Amygdala (tissue), 56 donors: Measurements from ENCODE around the gene MB.

ENCODE experiments used
- DNase-seq, 56 donors: peaks; one replicate each; lab custom pipeline; 2025; lab: John Stamatoyannopoulos, UW

The MB gene

GRCh38 chr22:35599364-35599763 lies 17.8 kb downstream of the MB start:
- no peak for DNase-seq

- no peak for DNase-seq
These were observed 18.8 kb downstream of the MB start for GRCh38 chr22:35598396-35598710.

GRCh38 chr22:35597692-35598395 lies 19.3 kb downstream of the MB start:
- no peak for DNase-seq

- DNase-seq: peak in 4 of 56 donors; percentile 1 to 24 (median 16)
These were observed 20.3 kb downstream of the MB start for GRCh38 chr22:35596821-35597220.

GRCh38 chr22:35594686-35595085 lies 22.4 kb downstream of the MB start:
- no peak for DNase-seq

- DNase-seq: no peak
These were observed 23.1 kb downstream of the MB start for GRCh38 chr22:35593891-35594470.

- no peak for DNase-seq
These were observed 23.8 kb downstream of the MB start for GRCh38 chr22:35593071-35593890.

- no peak for DNase-seq
These were observed 24.6 kb downstream of the MB start for GRCh38 chr22:35592418-35592967.

GRCh38 chr22:35591714-35592417 lies 25.3 kb downstream of the MB start:
- no peak for DNase-seq

GRCh38 chr22:35590634-35591295 lies 26.4 kb downstream of the MB start:
- DNase-seq: no peak

GRCh38 chr22:35589756-35590093 lies 27.4 kb downstream of the MB start:
- no peak for DNase-seq

- DNase-seq: no peak
These were observed 27.9 kb downstream of the MB start for GRCh38 chr22:35589071-35589755.

GRCh38 chr22:35587896-35588295 lies 29.2 kb downstream of the MB start:
- no peak for DNase-seq

- DNase-seq: peak in 19 of 56 donors; percentile 5 to 50 (median 29)
These were observed 29.7 kb downstream of the MB start for GRCh38 chr22:35587447-35587870.

GRCh38 chr22:35586771-35587170 lies 30.4 kb downstream of the MB start:
- DNase-seq: no peak

- DNase-seq: peak in 45 of 56 donors; percentile 4 to 70 (median 33)
These were observed 34.1 kb downstream of the MB start for GRCh38 chr22:35582861-35583670.

- no peak for DNase-seq
These were observed 34.8 kb downstream of the MB start for GRCh38 chr22:35582218-35582860.

- no peak for DNase-seq
These were observed 36.1 kb downstream of the MB start for GRCh38 chr22:35581023-35581413.
